Stimulated activated CD4-positive, alpha-beta T cell treated with anti-CD3 and anti-CD28 coated beads, Interleukin-1b, Interleukin-23, amount 100 ng/mL, for 48 hours (primary cell): ENCODE measurements around the gene MED26.
"Not testable (repeated sequence)": the region's sequence is repeated elsewhere in the genome, so short reads cannot be mapped to it uniquely, and the experiment has no call there.

Experiments
- DNase-seq: peaks from one replicate; pipeline ENCODE4 v3.0.0-alpha.2; 2020

MED26 gene, protein sequence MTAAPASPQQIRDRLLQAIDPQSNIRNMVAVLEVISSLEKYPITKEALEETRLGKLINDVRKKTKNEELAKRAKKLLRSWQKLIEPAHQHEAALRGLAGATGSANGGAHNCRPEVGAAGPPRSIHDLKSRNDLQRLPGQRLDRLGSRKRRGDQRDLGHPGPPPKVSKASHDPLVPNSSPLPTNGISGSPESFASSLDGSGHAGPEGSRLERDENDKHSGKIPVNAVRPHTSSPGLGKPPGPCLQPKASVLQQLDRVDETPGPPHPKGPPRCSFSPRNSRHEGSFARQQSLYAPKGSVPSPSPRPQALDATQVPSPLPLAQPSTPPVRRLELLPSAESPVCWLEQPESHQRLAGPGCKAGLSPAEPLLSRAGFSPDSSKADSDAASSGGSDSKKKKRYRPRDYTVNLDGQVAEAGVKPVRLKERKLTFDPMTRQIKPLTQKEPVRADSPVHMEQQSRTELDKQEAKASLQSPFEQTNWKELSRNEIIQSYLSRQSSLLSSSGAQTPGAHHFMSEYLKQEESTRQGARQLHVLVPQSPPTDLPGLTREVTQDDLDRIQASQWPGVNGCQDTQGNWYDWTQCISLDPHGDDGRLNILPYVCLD

GRCh38 chr19:16628183-16628983, at the start of gene MED26:
Gene MED26 (minus strand): TSS chr19:16628204. CDS start chr19:16627943, 261 bp downstream.
- DNase-seq = peak; percentile 94

- DNase-seq = no peak
Measured at GRCh38 chr19:16677055-16677454, 49.1 kb upstream of the MED26 start.

- no peak for DNase-seq
Measured at GRCh38 chr19:16676101-16676798, 48.2 kb upstream of the MED26 start.

- not testable (repeated sequence) for DNase-seq
Measured at GRCh38 chr19:16673839-16674238, 45.8 kb upstream of the MED26 start.

DNA sequence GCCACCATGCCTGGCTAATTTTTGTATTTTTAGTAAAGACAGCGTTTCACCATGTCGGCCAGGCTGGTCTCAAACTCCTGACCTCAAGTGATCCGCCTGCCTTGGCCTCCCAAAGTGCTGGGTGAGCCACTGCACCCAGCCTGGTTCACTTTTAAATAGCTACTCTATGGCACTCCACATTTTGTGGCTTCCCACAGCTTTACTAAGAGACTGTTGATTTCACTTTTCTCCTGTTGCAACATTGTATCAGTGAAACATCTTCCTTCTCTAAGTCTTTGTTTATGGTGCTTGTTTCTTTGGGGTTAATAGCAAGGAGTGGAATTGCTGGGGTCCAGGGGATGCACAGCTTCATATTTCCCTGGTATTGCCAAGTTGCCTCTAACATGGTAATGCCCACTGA, 45.2 kb upstream of the MED26 start:
- DNase-seq = no peak

DNA sequence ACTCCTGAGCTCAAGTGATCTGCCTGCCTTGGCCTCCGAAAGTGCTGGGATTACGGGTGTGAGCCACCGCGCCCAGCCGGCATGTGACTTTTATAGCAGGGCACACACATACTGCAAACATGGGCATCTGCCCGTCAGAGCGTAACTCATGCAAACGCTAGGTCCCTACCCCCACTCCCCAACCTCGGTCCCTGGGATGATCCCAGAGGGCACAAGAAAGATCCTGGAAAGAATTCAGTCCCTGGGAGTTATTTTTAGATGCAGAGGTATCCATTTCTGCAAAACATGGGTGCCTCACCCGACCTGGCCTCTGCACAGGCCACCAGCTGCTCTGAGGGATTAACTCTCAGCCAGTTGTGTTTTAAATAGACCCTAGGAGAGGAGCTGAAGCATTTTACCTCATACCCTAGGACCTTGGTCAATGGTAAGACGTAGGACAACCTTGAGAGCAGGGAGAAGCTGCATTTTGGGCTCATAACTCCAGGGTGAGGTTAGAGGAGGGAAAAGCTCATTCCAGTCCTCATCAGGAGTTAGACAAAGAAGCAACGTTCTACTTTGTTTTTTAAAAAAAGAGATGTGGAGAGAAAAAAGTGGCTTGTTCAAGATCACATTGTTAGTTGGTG, 43.8 kb upstream of the MED26 start:
- no peak for DNase-seq

DNA sequence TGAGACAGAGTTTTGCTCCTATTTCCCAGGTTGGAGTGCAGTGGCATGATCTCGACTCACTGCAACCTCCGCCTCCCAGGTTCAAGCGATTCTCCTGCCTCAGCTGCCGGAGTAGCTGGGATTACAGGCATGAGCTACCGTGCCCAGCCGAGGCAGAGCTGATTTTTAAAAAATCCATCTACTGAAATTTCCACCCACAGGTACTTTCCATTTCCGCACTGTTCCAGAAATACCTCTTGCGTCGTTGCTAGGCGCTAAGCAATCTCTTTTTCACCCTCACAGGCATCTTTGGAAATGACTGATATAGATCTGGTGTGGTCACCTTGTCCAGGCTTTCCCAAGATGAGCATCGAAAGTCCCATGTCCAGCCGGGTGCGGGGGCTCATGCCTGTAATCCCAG, 42.3 kb upstream of the MED26 start:
- DNase-seq = no peak

- DNase-seq = not testable (repeated sequence)
Measured at GRCh38 chr19:16668702-16669101, 40.7 kb upstream of the MED26 start.

- DNase-seq = no peak
Measured at GRCh38 chr19:16668176-16668575, 40.2 kb upstream of the MED26 start.

GRCh38 chr19:16661480-16662034, 33.6 kb upstream of the MED26 start:
- DNase-seq = peak; percentile 6

- peak; percentile 19 for DNase-seq
Measured at GRCh38 chr19:16660763-16661479, 32.9 kb upstream of the MED26 start, which contains the start of gene TMEM38A. Gene TMEM38A (plus strand): TSS chr19:16661139. CDS start chr19:16661218, 79 bp downstream.

DNA sequence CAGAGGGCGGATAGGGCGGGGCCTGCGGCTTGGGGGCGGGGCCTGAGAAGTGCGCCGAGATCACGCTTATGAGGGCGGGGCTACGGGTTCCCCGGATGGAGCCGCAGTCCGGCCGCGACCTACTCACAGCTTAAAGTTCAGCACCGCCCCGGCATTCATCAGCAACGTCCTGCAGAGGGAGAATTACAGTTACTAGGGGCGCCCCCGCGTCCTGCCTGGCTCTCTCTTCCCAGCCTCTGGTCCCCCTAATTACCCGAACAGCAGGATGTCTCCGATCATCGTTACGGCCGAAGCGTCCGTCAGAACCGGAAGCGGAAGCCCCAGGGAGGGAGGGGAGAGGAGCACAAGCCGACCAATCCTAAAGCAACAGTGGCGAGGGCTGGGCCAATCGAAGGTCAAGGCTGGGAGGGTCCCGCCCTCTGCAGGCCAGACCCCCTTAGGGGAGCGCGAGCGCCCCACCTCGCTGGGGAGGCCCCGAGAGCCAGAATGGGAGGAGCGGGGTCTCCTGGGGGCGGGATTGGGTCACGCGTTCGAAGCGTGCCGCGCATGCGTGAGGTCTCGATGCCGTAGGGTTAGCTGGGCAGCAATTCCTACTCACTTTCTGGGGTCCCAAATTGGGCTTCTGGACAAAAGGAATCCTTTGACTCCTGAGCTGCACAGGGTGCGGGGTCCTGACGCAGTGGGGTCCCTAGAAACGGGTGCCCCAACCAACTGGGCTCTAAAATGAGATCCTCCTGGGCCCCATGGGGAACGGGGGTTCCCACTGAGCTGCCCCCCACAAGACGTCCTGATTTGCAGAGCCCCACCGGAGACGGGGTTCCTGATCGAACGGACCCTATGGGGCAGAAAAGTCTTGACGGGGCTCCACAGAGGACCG, 32.1 kb upstream of the MED26 start, which contains the start of gene SMIM7:
Gene SMIM7, minus strand, starts transcription at position 313 of the 877 bp plus-strand sequence. Its CDS starts 34 bp downstream, at position 279.
- DNase-seq = peak; percentile 99

DNA sequence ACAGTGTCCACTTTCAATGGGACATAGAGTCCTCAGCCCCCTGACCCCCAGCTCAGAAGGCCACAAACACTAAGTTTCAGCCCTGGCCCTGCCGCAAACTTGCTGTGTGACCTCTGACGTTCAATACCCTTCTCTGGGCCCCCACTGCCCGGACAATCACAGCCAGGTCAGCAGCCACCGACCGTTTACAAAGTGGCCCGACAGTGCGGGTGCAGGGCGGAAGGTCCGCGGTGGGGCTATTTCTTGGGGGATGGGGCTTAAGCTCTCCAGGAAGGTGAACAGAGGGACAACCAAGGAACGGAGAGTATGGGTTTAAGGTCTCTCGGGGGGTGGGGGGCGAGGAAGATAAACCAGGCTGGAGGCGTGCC, 31.4 kb upstream of the MED26 start:
- no peak for DNase-seq

DNA sequence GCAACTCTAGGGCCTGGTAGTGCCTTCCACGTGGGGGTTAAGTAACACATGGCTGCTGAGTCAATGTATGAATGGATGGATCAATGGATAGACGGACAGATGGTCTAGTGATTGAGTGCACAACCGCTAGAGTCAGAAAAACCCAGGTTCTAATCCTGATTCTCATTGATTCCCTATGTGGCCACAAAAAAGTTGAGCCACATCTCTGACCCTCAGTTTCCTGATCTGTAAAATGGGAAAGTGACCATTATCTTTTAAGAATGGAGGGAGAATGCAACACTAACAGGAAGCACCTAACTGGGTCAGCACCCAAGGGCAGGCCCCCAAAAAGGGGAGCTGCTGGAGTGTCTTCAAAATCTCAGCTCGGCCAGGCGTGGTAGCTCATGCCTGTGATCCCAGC, 29.4 kb upstream of the MED26 start:
- DNase-seq = no peak

GRCh38 chr19:16655727-16656126, 27.7 kb upstream of the MED26 start:
- DNase-seq = no peak

DNA sequence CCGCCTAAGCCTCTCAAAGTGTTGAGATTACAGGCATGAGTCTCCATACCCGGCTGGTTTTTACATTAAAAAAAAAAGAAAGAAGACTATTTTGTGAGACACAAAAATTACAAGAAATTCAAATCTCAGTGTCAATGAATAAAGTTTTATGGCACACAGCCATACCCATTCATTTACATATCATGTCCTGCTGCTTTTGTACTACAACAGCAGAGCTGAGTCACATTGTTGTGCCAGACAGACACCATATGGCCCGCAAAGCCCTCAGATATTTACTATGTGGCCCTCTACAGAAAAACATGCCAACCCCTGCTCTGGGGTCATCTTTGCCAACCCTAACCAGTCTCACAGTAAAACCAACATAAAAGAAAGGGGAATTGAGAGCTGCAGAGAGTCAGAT, 26.6 kb upstream of the MED26 start:
- no peak for DNase-seq

DNA sequence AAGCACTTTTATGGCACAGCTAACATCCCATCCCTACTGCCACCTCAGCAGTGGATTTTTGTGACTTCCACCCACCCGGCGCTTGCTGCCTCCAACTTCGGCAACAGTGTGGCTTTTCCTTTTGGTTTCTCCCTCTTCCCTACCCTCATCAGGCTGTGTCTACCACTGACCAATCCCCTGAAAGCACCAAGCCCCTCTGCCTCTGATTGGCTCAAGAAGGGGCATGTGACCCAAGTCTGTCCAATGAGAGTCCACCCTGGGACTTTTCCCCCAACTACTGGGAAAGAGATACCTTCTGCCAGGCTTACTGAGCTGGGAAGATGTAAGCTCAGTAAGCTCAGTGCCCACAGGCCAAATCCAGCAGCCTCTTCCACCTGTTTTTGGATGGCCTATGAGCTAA, 26.1 kb upstream of the MED26 start:
- no peak for DNase-seq

DNA sequence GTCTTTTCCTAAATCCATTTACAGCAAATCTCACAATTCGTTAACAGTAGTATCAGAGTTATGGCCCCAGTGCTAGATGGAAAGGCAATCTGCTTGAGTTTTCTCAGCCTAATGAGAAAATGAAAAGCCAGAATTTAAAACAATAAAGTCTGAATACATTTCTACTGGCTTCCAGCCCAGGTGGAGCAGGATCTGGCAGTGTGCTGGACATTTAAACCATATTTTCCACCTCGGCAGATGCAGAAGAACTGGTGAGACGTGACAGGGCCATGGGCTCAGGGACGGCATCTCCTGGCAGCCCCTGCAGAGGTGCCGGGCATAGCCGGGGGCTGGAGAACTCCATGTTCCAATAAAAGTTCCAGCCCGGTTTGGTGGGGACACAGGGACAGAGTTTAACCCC, 24.9 kb upstream of the MED26 start:
- DNase-seq = no peak

- not testable (repeated sequence) for DNase-seq
Measured at GRCh38 chr19:16651421-16652188, 23.6 kb upstream of the MED26 start.
